PC-9 (cell line): ENCODE data around the gene NHEJ1. TPM values are rescaled to one million over a fixed set of nuclear protein-coding genes. Genes with fewer than 3 reads are reported as not detected.

Experiments
- BruUV-seq: library from RNA; stranded (reverse); fragments of 400-500 nt; replicated peaks from 2 replicates; lab custom pipeline; 2021; lab: Mats Ljungman, UMichigan
- CTCF ChIA-PET: fragments of 300-600 bp; sonication (Branson Sonifier 250); formaldehyde crosslinking; loops from one replicate; lab custom pipeline; 2022; ENCODE audit warnings: antibody characterized with exemption; lab: Charles Lee
- POLR2A ChIA-PET: fragments of 300-600 bp; sonication (Branson Sonifier 250); formaldehyde crosslinking; loops from one replicate; lab custom pipeline; 2022; ENCODE audit warnings: antibody characterized with exemption; ENCODE audit not compliant: unreplicated experiment; lab: Charles Lee
- DNase-seq, 2 experiments: peaks; one replicate each; pipeline versions ENCODE4 v3.0.0 to v3.0.0-alpha.2; 2015 to 2022; ENCODE audit warnings: mixed read lengths in 1 of 2
- H2AFZ ChIP-seq: fragments of 200-600 bp; sonication (generic); 2 replicates; pipeline ENCODE4 v1.8.1; 2017; ENCODE audit warnings: antibody characterized with exemption
- H3F3A ChIP-seq: fragments of 200-600 bp; sonication (generic); 2 replicates; pipeline ENCODE4 v1.8.1; 2017; ENCODE audit warnings: antibody characterized with exemption, mild to moderate bottlenecking, low read depth; ENCODE audit not compliant: insufficient read depth
- H3K27ac ChIP-seq: fragments of 200-600 bp; sonication (generic); 2 replicates; pipeline ENCODE4 v1.6.1; 2016; ENCODE audit warnings: mixed run types
- H3K27me3 ChIP-seq: fragments of 200-600 bp; sonication (generic); 2 replicates; pipeline ENCODE4 v1.6.1; 2016; ENCODE audit warnings: low read depth, mixed run types; ENCODE audit not compliant: insufficient read depth
- H3K36me3 ChIP-seq: fragments of 200-600 bp; sonication (generic); 2 replicates; pipeline ENCODE4 v1.6.1; 2016; ENCODE audit warnings: low read depth, mixed run types
- H3K4me1 ChIP-seq: fragments of 200-600 bp; sonication (generic); replicated peaks from 2 replicates; pipeline ENCODE4 v1.6.1; 2016; ENCODE audit warnings: mixed run types; ENCODE audit not compliant: insufficient read depth
- H3K4me2 ChIP-seq: fragments of 200-600 bp; sonication (generic); 2 replicates; pipeline ENCODE4 v1.6.1; 2017; ENCODE audit warnings: mixed run types
- H3K4me3 ChIP-seq: fragments of 200-600 bp; sonication (generic); 2 replicates; pipeline ENCODE4 v1.6.1; 2016; ENCODE audit warnings: mixed run types
- H3K79me2 ChIP-seq: fragments of 200-600 bp; sonication (generic); 2 replicates; pipeline ENCODE4 v1.6.1; 2017; ENCODE audit warnings: low read depth, mixed run types
- H3K9me2 ChIP-seq: fragments of 200-600 bp; sonication (generic); 2 replicates; pipeline ENCODE4 v1.8.1; 2017; ENCODE audit warnings: mild to moderate bottlenecking; ENCODE audit not compliant: insufficient read depth
- H3K9me3 ChIP-seq: fragments of 200-600 bp; sonication (generic); 2 replicates; pipeline ENCODE4 v1.8.1; 2016; ENCODE audit warnings: low read depth; ENCODE audit not compliant: insufficient read depth
- H4K20me1 ChIP-seq: fragments of 200-600 bp; sonication (generic); 2 replicates; pipeline ENCODE4 v1.8.1; 2017; ENCODE audit not compliant: insufficient read depth
- CTCF ChIP-seq: fragments of 200-600 bp; sonication (generic); conservative IDR thresholded peaks from 2 replicates; pipeline ENCODE4 v1.6.1; 2017; ENCODE audit warnings: mixed run types, antibody characterized with exemption, mild to moderate bottlenecking, moderate library complexity
- EZH2 ChIP-seq: fragments of 200-600 bp; sonication (generic); IDR thresholded peaks from 2 replicates; pipeline ENCODE4 v1.8.0; 2017; ENCODE audit warnings: antibody characterized with exemption, low read depth
- intact Hi-C: fragments of 100-400 bp; cut with micrococcal nuclease; formaldehyde crosslinking; loops from one replicate; pipeline ENCODE4 v1.10.0; 2022; ENCODE audit not compliant: unreplicated experiment
- total RNA-seq: library from RNA; stranded (reverse); gene quantifications from 2 replicates; pipeline ENCODE4 v1.2.3, GENCODE V29; 2021

NHEJ1 gene
- total RNA-seq, 1 experiment from 2014 or later = 9.8 TPM

- BruUV-seq = no TSS peak
- Histone ChIP-seq H3K4me3 (no peak overlapping the region), H3K27ac (no peak overlapping the region), H3K36me3 (no peaks in the 10 kb centered on the region), H2AFZ (no peak overlapping the region), H3K4me2 (no peak overlapping the region), H4K20me1 (no peaks in the 10 kb centered on the region), H3K9me2 (no peaks in the 10 kb centered on the region), H3K79me2 (no peaks in the 10 kb centered on the region), H3K4me1 (peaks cover 10% of the 10 kb centered on the region), H3K27me3 (no peaks in the 10 kb centered on the region), H3K9me3 (no peaks in the 10 kb centered on the region), H3F3A (peaks cover 2% of the 10 kb centered on the region; the same call in 1 of the 2 replicates)
- no peak for TF ChIP-seq CTCF
- TF ChIP-seq EZH2 = no peak
- POLR2A ChIA-PET = interaction anchor here (0.6 kb wide), 2 partner anchors 37 to 101 kb away, joined by 3 read pairs; no protein-coding TSS in a partner anchor
- CTCF ChIA-PET = no interaction called here
- intact Hi-C loops = no loop called here
- DNase-seq = no peak
These were observed 29.3 kb downstream of the NHEJ1 start for GRCh38 chr2:219131327-219131726.

DNA sequence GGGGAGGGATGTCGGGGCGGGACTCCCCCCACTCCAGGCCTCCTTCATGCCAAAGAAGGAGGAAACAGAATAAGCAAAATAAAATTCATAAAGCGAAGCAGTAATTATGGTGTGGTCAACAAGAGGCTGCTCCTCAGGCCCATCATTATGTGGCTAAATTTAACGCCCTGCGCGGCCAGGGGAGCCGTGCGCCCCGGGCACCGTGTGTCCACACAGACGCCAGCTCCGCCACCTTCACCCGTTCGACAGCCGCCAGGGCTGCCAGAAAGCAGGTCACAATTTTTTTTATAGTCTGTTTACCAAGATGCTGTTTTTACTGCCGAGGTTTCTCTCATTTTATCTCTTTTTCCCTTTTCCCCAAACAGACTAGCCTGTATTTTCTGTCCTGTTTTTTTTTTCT lies 31.0 kb downstream of the NHEJ1 start:
- no peak overlapping the region for H2AFZ ChIP-seq
- intact Hi-C loops = no loop called here
- H3K4me3 ChIP-seq = no peak overlapping the region
- ChIA-PET CTCF (interaction anchor here (0.6 to 1.2 kb wide), 2 partner anchors 11 to 58 kb away, joined by 3 to 4 read pairs; no protein-coding TSS in a partner anchor), POLR2A (no interaction called here)
- H3F3A ChIP-seq = peaks cover 7% of the 10 kb centered on the region; the same call in 1 of the 2 replicates
- H4K20me1 ChIP-seq = no peaks in the 10 kb centered on the region
- no peaks in the 10 kb centered on the region for H3K79me2 ChIP-seq
- no peaks in the 10 kb centered on the region for H3K9me2 ChIP-seq
- no peaks in the 10 kb centered on the region for H3K36me3 ChIP-seq
- no peak overlapping the region for H3K4me2 ChIP-seq
- no TSS peak for BruUV-seq
- DNase-seq = no peak
- H3K4me1 ChIP-seq = peaks cover 26% of the 10 kb centered on the region
- H3K27ac ChIP-seq = no peak overlapping the region
- no peaks in the 10 kb centered on the region for H3K9me3 ChIP-seq
- TF ChIP-seq EZH2 (no peak), CTCF (no peak)
- H3K27me3 ChIP-seq = no peaks in the 10 kb centered on the region

GRCh38 chr2:219128396-219128795 lies 32.2 kb downstream of the NHEJ1 start:
- Histone ChIP-seq H3K4me2 (no peak overlapping the region), H3K9me2 (no peaks in the 10 kb centered on the region), H3F3A (peaks cover 7% of the 10 kb centered on the region; the same call in 1 of the 2 replicates), H3K27ac (no peak overlapping the region), H3K27me3 (no peaks in the 10 kb centered on the region), H3K4me3 (no peak overlapping the region), H3K79me2 (no peaks in the 10 kb centered on the region), H3K9me3 (no peaks in the 10 kb centered on the region), H3K36me3 (no peaks in the 10 kb centered on the region), H3K4me1 (peaks cover 29% of the 10 kb centered on the region), H4K20me1 (no peaks in the 10 kb centered on the region), H2AFZ (no peak overlapping the region)
- intact Hi-C loops = no loop called here
- ChIA-PET CTCF (interaction anchor here (1.2 kb wide), 1 partner anchor 9 kb away, joined by 3 read pairs; no protein-coding TSS in a partner anchor), POLR2A (no interaction called here)
- no TSS peak for BruUV-seq
- DNase-seq = no peak
- TF ChIP-seq CTCF (no peak), EZH2 (no peak)
